Right hindlimb (tissue), 1 donor: ENCODE results near the gene CST7.

ENCODE experiments used
- DNase-seq: peaks from one replicate; pipeline ENCODE4 v3.0.0-alpha.2; 2018

Gene CST7

GRCh38 chr20:24966317-24967012 lies 17.4 kb downstream of the CST7 start:
- no peak for DNase-seq

- DNase-seq, result no peak
These were observed 19.3 kb downstream of the CST7 start for GRCh38 chr20:24968278-24968800.

- DNase-seq, result no peak
These were observed 20.3 kb downstream of the CST7 start for GRCh38 chr20:24969186-24970029.

GRCh38 chr20:24970030-24970553 lies 21.0 kb downstream of the CST7 start:
- DNase-seq, result no peak

- DNase-seq, result no peak
These were observed 21.7 kb downstream of the CST7 start for GRCh38 chr20:24970754-24971153.

- no peak for DNase-seq
These were observed 22.5 kb downstream of the CST7 start for GRCh38 chr20:24971376-24972101.

GRCh38 chr20:24972341-24972740 lies 23.3 kb downstream of the CST7 start:
- no peak for DNase-seq

- DNase-seq, result no peak
These were observed 28.3 kb downstream of the CST7 start for GRCh38 chr20:24977336-24977735.

GRCh38 chr20:24977797-24978196 lies 28.7 kb downstream of the CST7 start:
- DNase-seq, result no peak

- peak; percentile 35 for DNase-seq
These were observed 29.4 kb downstream of the CST7 start for GRCh38 chr20:24978513-24978912.

- peak; percentile 13 for DNase-seq
These were observed 30.2 kb downstream of the CST7 start for GRCh38 chr20:24979036-24979960.

- DNase-seq, result peak; percentile 12
These were observed 31.4 kb downstream of the CST7 start for GRCh38 chr20:24980291-24981053.

GRCh38 chr20:24981282-24981681 lies 32.2 kb downstream of the CST7 start:
- no peak for DNase-seq

- no peak for DNase-seq
These were observed 32.7 kb downstream of the CST7 start for GRCh38 chr20:24981790-24982189.

- no peak for DNase-seq
These were observed 34.8 kb downstream of the CST7 start for GRCh38 chr20:24983896-24984295.

- DNase-seq, result no peak
These were observed 36.0 kb downstream of the CST7 start for GRCh38 chr20:24984961-24985640.

GRCh38 chr20:24985802-24986201 lies 36.7 kb downstream of the CST7 start:
- DNase-seq, result no peak

GRCh38 chr20:24986436-24987015 lies 37.5 kb downstream of the CST7 start:
- DNase-seq, result no peak

GRCh38 chr20:24987244-24987643 lies 38.2 kb downstream of the CST7 start:
- DNase-seq, result no peak
